HUES48 (cell line): ENCODE data around the gene NUBP2.

Experiments used
- H3K27ac ChIP-seq: one replicate; pipeline ENCODE4 v1.7.0; 2013; ENCODE audit warnings: low read depth, low read length, inconsistent platforms
- H3K27me3 ChIP-seq: 2 replicates; pipeline ENCODE4 v1.6.1; 2013; ENCODE audit warnings: mild to moderate bottlenecking, low read length; ENCODE audit not compliant: control insufficient read depth, insufficient read depth
- H3K36me3 ChIP-seq: 2 replicates; pipeline ENCODE4 v1.6.1; 2013; ENCODE audit warnings: low read length; ENCODE audit not compliant: control insufficient read depth, insufficient read depth
- H3K4me1 ChIP-seq: 2 replicates; pipeline ENCODE4 v1.6.1; 2013; ENCODE audit warnings: mild to moderate bottlenecking, low read length; ENCODE audit not compliant: control insufficient read depth, insufficient read depth
- H3K4me3 ChIP-seq: 2 replicates; pipeline ENCODE4 v1.5.1; 2013; ENCODE audit warnings: mild to moderate bottlenecking, low read depth, low read length
- H3K9ac ChIP-seq: 2 replicates; pipeline ENCODE4 v1.6.1; 2013; ENCODE audit warnings: mild to moderate bottlenecking, low read depth, low read length, moderate library complexity
- H3K9me3 ChIP-seq: 2 replicates; pipeline ENCODE4 v1.6.1; 2013; ENCODE audit warnings: low read length; ENCODE audit not compliant: control insufficient read depth, insufficient read depth

NUBP2 gene

GRCh38 chr16:1773703-1774447 lies 8.9 kb upstream of the NUBP2 start:
- Histone ChIP-seq H3K9ac (peak overlapping the region; percentile 61; the same call in 1 of the 2 replicates), H3K4me3 (peak overlapping the region; percentile 98), H3K27me3 (no peaks in the 10 kb centered on the region), H3K27ac (peak overlapping the region; percentile 93), H3K4me1 (peaks cover 4% of the 10 kb centered on the region; the same call in 1 of the 2 replicates), H3K9me3 (no peaks in the 10 kb centered on the region), H3K36me3 (peaks cover 30% of the 10 kb centered on the region)

GRCh38 chr16:1774448-1774780 lies 8.3 kb upstream of the NUBP2 start:
- H3K4me1 ChIP-seq = peaks cover 4% of the 10 kb centered on the region; the same call in 1 of the 2 replicates
- H3K9ac ChIP-seq = no peak overlapping the region
- no peak overlapping the region for H3K27ac ChIP-seq
- no peaks in the 10 kb centered on the region for H3K27me3 ChIP-seq
- H3K4me3 ChIP-seq = peak overlapping the region; percentile 98; the same call in 1 of the 2 replicates
- H3K36me3 ChIP-seq = peaks cover 26% of the 10 kb centered on the region
- no peaks in the 10 kb centered on the region for H3K9me3 ChIP-seq

- Histone ChIP-seq H3K4me3 (no peak overlapping the region), H3K36me3 (peaks cover 26% of the 10 kb centered on the region), H3K27ac (no peak overlapping the region), H3K27me3 (no peaks in the 10 kb centered on the region), H3K9me3 (no peaks in the 10 kb centered on the region), H3K9ac (no peak overlapping the region), H3K4me1 (peaks cover 2% of the 10 kb centered on the region; the same call in 1 of the 2 replicates)
These were observed 7.5 kb upstream of the NUBP2 start for GRCh38 chr16:1775006-1775845.

- Histone ChIP-seq H3K27ac (no peak overlapping the region), H3K27me3 (no peaks in the 10 kb centered on the region), H3K4me3 (no peak overlapping the region), H3K4me1 (no peaks in the 10 kb centered on the region), H3K9ac (no peak overlapping the region), H3K36me3 (peaks cover 33% of the 10 kb centered on the region), H3K9me3 (no peaks in the 10 kb centered on the region)
These were observed 6.7 kb upstream of the NUBP2 start for GRCh38 chr16:1775846-1776671.

GRCh38 chr16:1776672-1776955 lies 6.1 kb upstream of the NUBP2 start:
- Histone ChIP-seq H3K27ac (no peak overlapping the region), H3K4me3 (no peak overlapping the region), H3K36me3 (peaks cover 33% of the 10 kb centered on the region), H3K9me3 (no peaks in the 10 kb centered on the region), H3K4me1 (peaks cover 3% of the 10 kb centered on the region; the same call in 1 of the 2 replicates), H3K27me3 (no peaks in the 10 kb centered on the region), H3K9ac (no peak overlapping the region)

- Histone ChIP-seq H3K36me3 (peaks cover 33% of the 10 kb centered on the region), H3K4me1 (peaks cover 4% of the 10 kb centered on the region; the same call in 1 of the 2 replicates), H3K27ac (no peak overlapping the region), H3K9me3 (no peaks in the 10 kb centered on the region), H3K9ac (no peak overlapping the region), H3K4me3 (no peak overlapping the region), H3K27me3 (no peaks in the 10 kb centered on the region)
These were observed 5.8 kb upstream of the NUBP2 start for GRCh38 chr16:1776991-1777374.

GRCh38 chr16:1777375-1778199 lies 5.2 kb upstream of the NUBP2 start:
- H3K4me3 ChIP-seq = no peak overlapping the region
- H3K9ac ChIP-seq = no peak overlapping the region
- H3K4me1 ChIP-seq = peaks cover 4% of the 10 kb centered on the region; the same call in 1 of the 2 replicates
- H3K27ac ChIP-seq = no peak overlapping the region
- H3K9me3 ChIP-seq = no peaks in the 10 kb centered on the region
- H3K36me3 ChIP-seq = peaks cover 33% of the 10 kb centered on the region
- no peaks in the 10 kb centered on the region for H3K27me3 ChIP-seq

GRCh38 chr16:1778200-1779179 lies 4.3 kb upstream of the NUBP2 start:
- Histone ChIP-seq H3K9me3 (no peaks in the 10 kb centered on the region), H3K9ac (no peak overlapping the region), H3K27me3 (no peaks in the 10 kb centered on the region), H3K36me3 (peaks cover 33% of the 10 kb centered on the region), H3K4me3 (no peak overlapping the region), H3K27ac (no peak overlapping the region), H3K4me1 (peaks cover 4% of the 10 kb centered on the region; the same call in 1 of the 2 replicates)

- Histone ChIP-seq H3K9ac (no peak overlapping the region), H3K27ac (no peak overlapping the region), H3K27me3 (no peaks in the 10 kb centered on the region), H3K36me3 (peaks cover 33% of the 10 kb centered on the region), H3K4me3 (no peak overlapping the region), H3K4me1 (peaks cover 4% of the 10 kb centered on the region; the same call in 1 of the 2 replicates), H3K9me3 (no peaks in the 10 kb centered on the region)
These were observed 3.5 kb upstream of the NUBP2 start for GRCh38 chr16:1779234-1779701.
